Esophagus muscularis mucosa (tissue), 4 donors: ENCODE measurements around the gene IGFBP1.

ENCODE experiments used
- EP300 ChIP-seq: sonication (generic); formaldehyde crosslinking; IDR thresholded peaks from one replicate; pipeline ENCODE4 v1.6.1; 2017; ENCODE audit warnings: antibody characterized with exemption
- POLR2AphosphoS5 ChIP-seq, 2 donors: sonication (generic); formaldehyde crosslinking; IDR thresholded peaks; one replicate each; pipeline ENCODE4 v1.6.1; 2017; ENCODE audit warnings: antibody characterized with exemption in 2 of 2
- TF ChIP-seq, protein P1 (sequence below), 3 experiments: fragments of 200-600 bp in 2 of 3; fragments of 450-650 bp in 1 of 3; sonication (generic) in 2 of 3; IDR thresholded peaks; one replicate each; pipeline ENCODE4 v1.5.1; 2017 to 2019; ENCODE audit warnings: antibody characterized with exemption in 3 of 3, mild to moderate bottlenecking in 2 of 3, moderate library complexity in 1 of 3

DNA sequence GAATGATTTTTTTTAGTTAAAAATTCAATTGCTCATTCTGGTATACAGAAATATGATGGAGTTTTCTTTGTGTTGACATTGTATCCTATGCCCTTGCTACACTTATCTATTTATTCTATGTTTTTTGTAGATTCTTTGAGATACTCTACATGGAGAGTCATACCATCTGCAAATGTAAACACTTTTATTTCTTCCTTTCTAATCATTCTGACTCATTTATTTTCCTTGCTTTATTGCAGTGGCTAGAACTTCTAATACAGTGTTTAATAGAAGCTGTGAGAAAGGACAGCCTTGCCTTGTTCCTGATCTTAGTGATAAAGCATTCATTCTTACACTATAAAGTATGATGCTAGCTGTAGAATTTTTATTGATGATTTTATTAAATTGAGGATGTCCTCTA, 42.7 kb downstream of the IGFBP1 start:
- TF ChIP-seq EP300, result no peak
- TF ChIP-seq, protein P1, sequence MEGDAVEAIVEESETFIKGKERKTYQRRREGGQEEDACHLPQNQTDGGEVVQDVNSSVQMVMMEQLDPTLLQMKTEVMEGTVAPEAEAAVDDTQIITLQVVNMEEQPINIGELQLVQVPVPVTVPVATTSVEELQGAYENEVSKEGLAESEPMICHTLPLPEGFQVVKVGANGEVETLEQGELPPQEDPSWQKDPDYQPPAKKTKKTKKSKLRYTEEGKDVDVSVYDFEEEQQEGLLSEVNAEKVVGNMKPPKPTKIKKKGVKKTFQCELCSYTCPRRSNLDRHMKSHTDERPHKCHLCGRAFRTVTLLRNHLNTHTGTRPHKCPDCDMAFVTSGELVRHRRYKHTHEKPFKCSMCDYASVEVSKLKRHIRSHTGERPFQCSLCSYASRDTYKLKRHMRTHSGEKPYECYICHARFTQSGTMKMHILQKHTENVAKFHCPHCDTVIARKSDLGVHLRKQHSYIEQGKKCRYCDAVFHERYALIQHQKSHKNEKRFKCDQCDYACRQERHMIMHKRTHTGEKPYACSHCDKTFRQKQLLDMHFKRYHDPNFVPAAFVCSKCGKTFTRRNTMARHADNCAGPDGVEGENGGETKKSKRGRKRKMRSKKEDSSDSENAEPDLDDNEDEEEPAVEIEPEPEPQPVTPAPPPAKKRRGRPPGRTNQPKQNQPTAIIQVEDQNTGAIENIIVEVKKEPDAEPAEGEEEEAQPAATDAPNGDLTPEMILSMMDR (IDR thresholded peaks at IDR 0.05), result no peak
- no peak for TF ChIP-seq POLR2AphosphoS5 (IDR thresholded peaks at IDR 0.05)
